Loucy (cell line): ENCODE results near the gene IQSEC1.

Source experiments
- H2AFZ ChIP-seq: fragments of 200-600 bp; sonication (generic); 2 replicates; pipeline ENCODE4 v1.6.0; 2016; ENCODE audit warnings: antibody characterized with exemption, mild to moderate bottlenecking, low read length, moderate library complexity
- H3F3A ChIP-seq: fragments of 200-600 bp; 2 replicates; pipeline ENCODE4 v1.6.0; 2016; ENCODE audit warnings: antibody characterized with exemption, low read depth, mild to moderate bottlenecking
- H3K27me3 ChIP-seq: fragments of 200-600 bp; sonication (generic); 2 replicates; pipeline ENCODE4 v1.6.1; 2014; ENCODE audit warnings: low read length, mild to moderate bottlenecking; ENCODE audit not compliant: insufficient read depth, poor library complexity, severe bottlenecking
- H3K36me3 ChIP-seq: fragments of 200-600 bp; sonication (generic); 2 replicates; pipeline ENCODE4 v1.6.1; 2016; ENCODE audit warnings: low read length; ENCODE audit not compliant: insufficient read depth
- H3K4me1 ChIP-seq: fragments of 200-600 bp; sonication (generic); 2 replicates; pipeline ENCODE4 v1.5.1; 2014; ENCODE audit warnings: low read length, mild to moderate bottlenecking; ENCODE audit not compliant: insufficient read depth, poor library complexity, severe bottlenecking
- H3K4me2 ChIP-seq: fragments of 200-600 bp; sonication (generic); 2 replicates; pipeline ENCODE4 v1.6.0; 2014; ENCODE audit warnings: antibody characterized with exemption, low read length, low read depth, mild to moderate bottlenecking; ENCODE audit not compliant: poor library complexity, severe bottlenecking
- H3K4me3 ChIP-seq: fragments of 200-600 bp; sonication (generic); 2 replicates; pipeline ENCODE4 v1.5.1; 2014; ENCODE audit warnings: low read length, mild to moderate bottlenecking, mixed read lengths; ENCODE audit not compliant: poor library complexity, severe bottlenecking
- H3K79me2 ChIP-seq: fragments of 200-600 bp; sonication (generic); 2 replicates; pipeline ENCODE4 v1.6.1; 2014; ENCODE audit warnings: low read length; ENCODE audit not compliant: insufficient read depth
- H3K9ac ChIP-seq: fragments of 200-600 bp; sonication (generic); 2 replicates; pipeline ENCODE4 v1.6.0; 2014; ENCODE audit warnings: mild to moderate bottlenecking, low read depth, low read length, moderate library complexity; ENCODE audit not compliant: poor library complexity, severe bottlenecking
- H3K9me2 ChIP-seq: fragments of 200-600 bp; sonication (generic); replicated peaks from 2 replicates; pipeline ENCODE4 v1.6.1; 2016; ENCODE audit warnings: low read depth, low read length, mixed read lengths
- H3K9me3 ChIP-seq: fragments of 200-600 bp; sonication (generic); 2 replicates; pipeline ENCODE4 v1.6.1; 2014; ENCODE audit warnings: mild to moderate bottlenecking, antibody characterized with exemption, low read length, low read depth; ENCODE audit not compliant: insufficient read depth
- H4K20me1 ChIP-seq: fragments of 200-600 bp; sonication (generic); 2 replicates; pipeline ENCODE4 v1.6.0; 2014; ENCODE audit warnings: antibody characterized with exemption, low read length, mild to moderate bottlenecking; ENCODE audit not compliant: insufficient read depth, poor library complexity, severe bottlenecking
- EZH2phosphoT487 ChIP-seq: fragments of 200-600 bp; IDR thresholded peaks from 2 replicates; pipeline ENCODE4 v1.6.1; 2018; ENCODE audit warnings: antibody characterized with exemption, mild to moderate bottlenecking, moderate library complexity, borderline replicate concordance
- TF ChIP-seq, protein P1 (sequence below): fragments of 200-600 bp; sonication (generic); conservative IDR thresholded peaks from 2 replicates; pipeline ENCODE4 v1.5.1; 2014; ENCODE audit warnings: mild to moderate bottlenecking, antibody characterized with exemption, low read length

IQSEC1 gene

DNA sequence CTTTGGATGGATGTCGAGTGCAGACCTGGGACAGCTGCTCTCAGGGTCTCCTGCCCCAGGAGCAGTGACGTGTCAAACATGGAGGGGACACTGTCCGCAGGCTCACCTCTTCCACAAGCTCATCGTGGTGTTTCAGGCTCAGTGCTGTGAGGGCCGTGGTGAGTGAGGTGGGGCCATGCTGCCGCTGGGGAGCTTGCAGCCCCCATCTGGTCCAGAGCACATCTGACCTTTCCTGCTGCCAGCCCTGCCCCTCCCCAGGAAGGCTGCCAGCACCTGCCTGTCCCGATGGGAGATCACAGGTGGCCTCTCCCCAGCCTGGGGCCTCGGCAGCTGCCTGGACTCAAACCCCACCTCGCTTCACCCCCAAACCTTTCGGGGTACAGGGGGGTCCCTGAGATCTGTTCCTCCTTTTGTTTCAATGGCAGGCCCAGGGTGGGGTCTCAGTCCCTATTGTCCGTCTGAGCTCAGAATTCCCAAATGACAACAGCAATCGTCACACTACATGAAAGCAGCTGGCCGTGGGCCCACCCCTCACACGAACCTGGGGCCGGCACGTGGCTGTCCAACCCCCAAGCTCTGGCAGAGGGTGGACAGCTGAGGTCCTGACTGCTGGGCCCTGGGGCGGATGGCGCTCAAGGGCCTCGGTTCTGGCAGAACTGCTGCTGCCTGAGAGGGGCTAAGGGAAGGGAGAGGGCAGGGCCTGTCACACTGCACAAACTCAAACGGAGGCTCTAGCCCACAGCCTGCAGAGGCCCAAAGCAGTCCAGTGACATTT is 166.9 kb downstream of the IQSEC1 start:
- H3K4me2 ChIP-seq: no peak overlapping the region
- no peak overlapping the region for H3K4me3 ChIP-seq
- no peaks in the 10 kb centered on the region for H3K79me2 ChIP-seq
- H4K20me1 ChIP-seq: no peaks in the 10 kb centered on the region
- no peaks in the 10 kb centered on the region for H3K9me3 ChIP-seq
- H3K9ac ChIP-seq: no peak overlapping the region
- no peaks in the 10 kb centered on the region for H3K9me2 ChIP-seq
- peaks cover 29% of the 10 kb centered on the region for H3K4me1 ChIP-seq
- no peak overlapping the region for H2AFZ ChIP-seq
- TF ChIP-seq, protein P1, sequence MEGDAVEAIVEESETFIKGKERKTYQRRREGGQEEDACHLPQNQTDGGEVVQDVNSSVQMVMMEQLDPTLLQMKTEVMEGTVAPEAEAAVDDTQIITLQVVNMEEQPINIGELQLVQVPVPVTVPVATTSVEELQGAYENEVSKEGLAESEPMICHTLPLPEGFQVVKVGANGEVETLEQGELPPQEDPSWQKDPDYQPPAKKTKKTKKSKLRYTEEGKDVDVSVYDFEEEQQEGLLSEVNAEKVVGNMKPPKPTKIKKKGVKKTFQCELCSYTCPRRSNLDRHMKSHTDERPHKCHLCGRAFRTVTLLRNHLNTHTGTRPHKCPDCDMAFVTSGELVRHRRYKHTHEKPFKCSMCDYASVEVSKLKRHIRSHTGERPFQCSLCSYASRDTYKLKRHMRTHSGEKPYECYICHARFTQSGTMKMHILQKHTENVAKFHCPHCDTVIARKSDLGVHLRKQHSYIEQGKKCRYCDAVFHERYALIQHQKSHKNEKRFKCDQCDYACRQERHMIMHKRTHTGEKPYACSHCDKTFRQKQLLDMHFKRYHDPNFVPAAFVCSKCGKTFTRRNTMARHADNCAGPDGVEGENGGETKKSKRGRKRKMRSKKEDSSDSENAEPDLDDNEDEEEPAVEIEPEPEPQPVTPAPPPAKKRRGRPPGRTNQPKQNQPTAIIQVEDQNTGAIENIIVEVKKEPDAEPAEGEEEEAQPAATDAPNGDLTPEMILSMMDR: no peak
- no peak for TF ChIP-seq EZH2phosphoT487
- no peaks in the 10 kb centered on the region for H3F3A ChIP-seq
- H3K27me3 ChIP-seq: no peaks in the 10 kb centered on the region
- peaks cover 78% of the 10 kb centered on the region for H3K36me3 ChIP-seq

GRCh38 chr3:12905316-12906071 is 167.7 kb downstream of the IQSEC1 start:
- no peaks in the 10 kb centered on the region for H3K79me2 ChIP-seq
- no peak overlapping the region for H3K4me2 ChIP-seq
- no peak overlapping the region for H2AFZ ChIP-seq
- H3K9me3 ChIP-seq: no peaks in the 10 kb centered on the region
- peaks cover 30% of the 10 kb centered on the region for H3K4me1 ChIP-seq
- H3K36me3 ChIP-seq: peaks cover 78% of the 10 kb centered on the region; the same call in 1 of the 2 replicates
- no peaks in the 10 kb centered on the region for H3F3A ChIP-seq
- H3K9ac ChIP-seq: no peak overlapping the region
- H4K20me1 ChIP-seq: no peaks in the 10 kb centered on the region
- no peak overlapping the region for H3K4me3 ChIP-seq
- H3K9me2 ChIP-seq: no peaks in the 10 kb centered on the region
- H3K27me3 ChIP-seq: no peaks in the 10 kb centered on the region
- no peak for TF ChIP-seq EZH2phosphoT487
- TF ChIP-seq, protein P1: no peak

DNA sequence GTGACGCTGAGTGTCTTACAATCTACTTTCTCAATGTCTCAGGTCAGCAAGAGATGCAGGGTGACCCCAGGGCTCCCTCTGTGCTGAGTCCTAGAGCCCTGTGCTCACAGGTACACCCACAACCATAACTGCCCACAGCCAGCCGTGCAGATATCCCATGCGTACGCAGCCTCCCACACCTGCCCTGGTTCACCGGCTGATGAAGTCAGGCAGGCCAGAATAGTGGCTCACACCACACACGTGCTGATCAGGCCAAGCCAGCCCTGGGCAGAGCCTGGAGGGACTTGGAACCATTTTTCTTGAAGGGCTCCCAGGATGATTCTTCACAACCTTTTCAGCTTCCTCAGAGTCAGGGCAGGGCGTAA is 168.3 kb downstream of the IQSEC1 start:
- Histone ChIP-seq H3K79me2 (no peaks in the 10 kb centered on the region), H4K20me1 (no peaks in the 10 kb centered on the region), H3F3A (no peaks in the 10 kb centered on the region), H3K9me3 (no peaks in the 10 kb centered on the region), H3K4me2 (no peak overlapping the region), H3K4me3 (no peak overlapping the region), H3K36me3 (peaks cover 74% of the 10 kb centered on the region; the same call in 1 of the 2 replicates), H3K4me1 (peaks cover 30% of the 10 kb centered on the region), H3K9ac (no peak overlapping the region), H3K27me3 (no peaks in the 10 kb centered on the region), H2AFZ (no peak overlapping the region), H3K9me2 (no peaks in the 10 kb centered on the region)
- TF ChIP-seq, protein P1: no peak
- TF ChIP-seq EZH2phosphoT487: no peak
